HG03135 (cell line): Measurements from ENCODE around the gene GAS2.
A peak's percentile ranks its signal among the peaks of the same experiment; 100 is the strongest.

Experiments
- ATAC-seq: cut with Tn5 transposase; IDR thresholded peaks from one replicate; pipeline ENCODE4 v1.9.1; 2021; ENCODE audit warnings: mild to moderate bottlenecking, moderate library complexity; ENCODE audit not compliant: unreplicated experiment

The GAS2 gene

GRCh38 chr11:22785251-22785650, 118.8 kb downstream of the GAS2 start:
- ATAC-seq: no peak

- peak; percentile 87 for ATAC-seq
Observed at GRCh38 chr11:22786475-22786874, 120.1 kb downstream of the GAS2 start.

- ATAC-seq: no peak
Observed at GRCh38 chr11:22787055-22787454, 120.6 kb downstream of the GAS2 start.

- no peak for ATAC-seq
Observed at GRCh38 chr11:22787551-22788162, 121.2 kb downstream of the GAS2 start.

GRCh38 chr11:22792497-22792896, 126.1 kb downstream of the GAS2 start:
- no peak for ATAC-seq

- ATAC-seq: no peak
Observed at GRCh38 chr11:22795914-22796313, 129.5 kb downstream of the GAS2 start.

GRCh38 chr11:22797047-22797446, 130.6 kb downstream of the GAS2 start:
- ATAC-seq: no peak

GRCh38 chr11:22798901-22799300, 132.5 kb downstream of the GAS2 start:
- no peak for ATAC-seq

- ATAC-seq: no peak
Observed at GRCh38 chr11:22800482-22800881, 134.1 kb downstream of the GAS2 start.

GRCh38 chr11:22802861-22803260, 136.4 kb downstream of the GAS2 start:
- ATAC-seq: no peak

- ATAC-seq: no peak
Observed at GRCh38 chr11:22807391-22807790, 141.0 kb downstream of the GAS2 start.

- peak; percentile 94 for ATAC-seq
Observed at GRCh38 chr11:22807855-22808570, 141.6 kb downstream of the GAS2 start.

- peak; percentile 26 for ATAC-seq
Observed at GRCh38 chr11:22808571-22809197, 142.3 kb downstream of the GAS2 start.

GRCh38 chr11:22809893-22810292, 143.5 kb downstream of the GAS2 start:
- no peak for ATAC-seq

- ATAC-seq: no peak
Observed at GRCh38 chr11:22822203-22822602, 155.8 kb downstream of the GAS2 start.

- ATAC-seq: no peak
Observed at GRCh38 chr11:22828373-22828772, 162.0 kb downstream of the GAS2 start.

- ATAC-seq: peak; percentile 96
Observed at GRCh38 chr11:22829231-22830081, 163.0 kb downstream of the GAS2 start, which contains the start of gene SVIP. SVIP (minus strand) TSS chr11:22829801; CDS start chr11:22829748, 53 bp downstream.

- ATAC-seq: no peak
Observed at GRCh38 chr11:22830082-22830414, 163.6 kb downstream of the GAS2 start.

- no peak for ATAC-seq
Observed at GRCh38 chr11:22832315-22833015, 166.1 kb downstream of the GAS2 start.

GRCh38 chr11:22846726-22847125, 180.3 kb downstream of the GAS2 start:
- ATAC-seq: no peak

- ATAC-seq: no peak
Observed at GRCh38 chr11:22851477-22851876, 185.1 kb downstream of the GAS2 start.
